ENCODE results near the gene CDH23.
A peak's percentile ranks its signal among the peaks of the same experiment; 100 is the strongest.

The CDH23 gene

DNA sequence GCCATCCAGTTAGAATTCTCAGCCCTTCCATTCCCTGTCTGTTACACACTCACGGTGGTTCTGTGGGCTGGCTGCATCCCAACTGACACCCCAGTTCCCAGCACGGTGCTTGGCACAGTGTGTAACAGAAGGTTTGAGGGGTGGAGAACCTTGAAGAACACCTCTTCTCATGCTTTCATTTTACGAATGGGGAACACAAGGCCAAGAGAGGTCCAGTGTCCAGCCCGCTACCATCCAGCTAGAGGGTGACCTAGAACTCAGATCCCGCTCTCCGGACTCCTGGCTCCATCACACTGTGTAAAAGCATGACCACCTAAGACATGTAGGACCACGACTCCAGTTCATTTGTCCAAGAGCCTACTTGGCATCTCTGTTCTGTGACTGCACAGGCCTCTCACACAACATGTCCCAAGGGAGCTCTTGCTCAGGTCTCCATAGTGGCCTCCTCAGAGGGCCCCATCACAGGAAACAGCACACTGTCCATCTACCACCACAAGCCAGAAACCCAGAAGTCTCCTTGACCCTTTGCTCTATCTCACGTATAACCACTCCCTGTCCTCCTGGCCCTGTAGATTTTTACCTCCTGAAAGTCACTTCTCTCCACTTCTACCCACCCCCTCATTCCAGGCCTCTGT, 2.8 kb upstream of the CDH23 start:
- no peak for DNase-seq

DNA sequence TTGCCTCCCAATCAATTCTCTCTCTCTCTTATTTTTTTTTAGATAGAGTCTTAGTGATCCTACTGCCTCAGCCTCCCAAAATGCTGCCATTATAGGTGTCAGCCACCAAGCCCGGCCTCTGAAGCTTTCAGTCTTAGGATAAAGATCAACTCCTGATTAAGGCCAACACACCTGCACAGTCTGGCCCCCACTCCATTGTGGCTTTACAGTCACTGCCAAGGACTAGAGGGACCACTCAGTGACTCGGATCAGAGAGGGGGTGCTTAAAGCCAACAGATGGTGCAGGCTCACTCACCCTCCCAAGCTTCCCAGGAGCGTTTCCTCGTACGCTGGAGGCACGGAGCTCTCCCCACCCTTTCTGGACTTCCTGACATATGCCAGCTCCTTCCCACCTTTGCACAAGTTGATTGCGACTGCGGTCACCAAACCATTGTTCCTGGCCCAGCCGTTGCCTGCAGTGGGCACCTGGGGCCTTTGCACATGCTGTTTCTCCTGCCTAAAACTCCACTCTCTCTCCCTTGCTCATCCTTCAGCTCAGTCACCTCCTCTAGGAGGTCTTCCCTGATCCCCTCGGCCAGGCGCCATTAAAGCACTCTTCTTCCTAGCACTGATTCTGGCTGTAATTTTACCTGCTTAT, 1.7 kb upstream of the CDH23 start:
- DNase-seq, result no peak

DNA sequence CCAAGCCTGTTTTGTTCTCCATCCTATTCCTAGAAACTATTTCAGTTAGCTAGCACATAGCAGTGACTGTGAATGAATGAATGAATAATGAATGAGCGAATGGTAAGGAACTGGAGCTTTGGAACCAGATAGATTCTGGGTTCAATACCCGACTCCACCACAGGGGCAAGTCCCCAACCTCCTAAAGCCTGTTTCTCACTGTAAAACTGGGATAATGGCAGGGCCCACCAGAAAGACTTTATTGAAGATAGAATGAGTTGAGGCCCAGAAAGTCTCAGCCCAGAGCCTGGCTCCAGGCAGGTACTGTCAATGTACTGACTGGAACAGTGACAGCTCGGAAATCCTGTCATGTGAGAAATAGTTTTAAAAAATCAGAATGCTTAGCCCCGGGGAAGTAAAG, 1.1 kb upstream of the CDH23 start:
- no peak for DNase-seq

DNA sequence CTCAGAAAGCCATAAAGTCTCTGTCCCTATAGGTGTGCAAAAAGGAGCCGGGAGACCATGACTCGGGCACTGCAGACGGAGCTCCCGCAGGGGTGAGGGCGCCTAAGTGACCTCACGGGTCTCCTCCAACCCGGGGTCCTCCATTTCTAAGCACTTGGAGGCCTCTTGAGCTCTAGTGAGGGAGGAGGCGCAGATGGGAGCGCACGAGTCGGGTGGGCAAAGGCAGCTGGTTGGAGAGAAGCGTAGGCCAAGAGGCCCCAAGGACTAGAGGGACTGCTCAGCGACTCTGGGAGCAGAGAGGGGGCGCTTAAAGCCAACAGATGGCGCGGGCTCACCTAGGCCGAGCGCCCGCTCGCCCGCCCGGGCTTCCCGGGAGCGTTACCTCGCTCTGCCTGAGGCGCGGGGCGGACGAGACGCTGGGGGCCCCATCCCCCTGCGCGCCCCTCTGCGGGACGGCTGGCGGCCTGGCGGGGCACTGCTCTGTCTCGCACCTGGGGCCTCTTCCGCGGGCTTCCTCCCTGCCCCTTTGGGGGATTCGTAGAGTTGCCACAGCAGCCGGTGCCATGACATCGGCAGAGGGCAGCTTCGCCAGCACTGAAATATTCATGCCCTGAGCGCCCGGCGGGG, 523 bp upstream of the CDH23 start:
- DNase-seq, result peak; percentile 15

DNA sequence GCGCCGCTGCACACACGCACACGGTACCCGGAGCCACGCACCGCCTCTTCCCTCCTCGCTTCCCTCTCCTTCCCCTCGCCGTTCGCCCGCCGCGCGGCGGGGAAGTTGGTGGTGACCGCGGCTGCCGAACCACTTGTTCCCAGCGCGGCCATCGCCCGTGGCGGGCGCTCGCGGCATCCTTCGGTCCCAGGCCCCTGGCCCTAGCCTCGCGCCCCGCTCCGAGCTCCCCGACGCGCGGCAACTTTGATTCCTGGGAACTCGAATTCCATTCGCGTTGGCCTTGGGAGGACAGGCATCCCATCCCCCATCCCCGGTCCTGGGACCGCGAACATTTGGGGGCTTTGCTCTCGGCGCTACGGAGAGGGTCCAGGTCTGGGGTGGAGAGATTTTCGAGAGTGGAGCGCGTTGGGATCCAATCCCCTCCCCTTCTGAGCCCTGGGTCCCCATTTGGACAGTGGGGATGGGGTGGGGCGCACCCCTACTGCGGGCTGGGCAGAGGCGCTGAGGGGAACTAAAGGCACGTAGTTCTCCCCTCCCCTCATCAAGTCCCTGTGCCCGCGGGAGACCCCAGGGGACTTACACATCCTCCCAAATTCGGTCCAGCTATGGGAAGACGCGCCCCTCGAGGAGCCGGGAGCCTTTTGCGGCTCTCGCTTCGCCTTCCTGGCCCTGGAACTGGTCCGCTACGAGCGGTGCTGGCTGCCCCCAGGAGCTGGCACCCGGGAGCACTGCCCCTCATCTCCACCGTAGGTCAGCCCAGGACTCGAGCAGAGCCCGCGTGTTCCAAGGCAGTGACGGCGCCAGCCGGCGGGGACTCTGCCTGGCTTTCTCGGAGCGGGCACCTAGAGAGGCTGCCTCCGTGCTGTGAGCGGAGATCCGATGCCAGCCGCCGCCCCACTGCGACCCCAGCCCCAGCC, 834 bp downstream of the CDH23 start:
- DNase-seq, result no peak

DNA sequence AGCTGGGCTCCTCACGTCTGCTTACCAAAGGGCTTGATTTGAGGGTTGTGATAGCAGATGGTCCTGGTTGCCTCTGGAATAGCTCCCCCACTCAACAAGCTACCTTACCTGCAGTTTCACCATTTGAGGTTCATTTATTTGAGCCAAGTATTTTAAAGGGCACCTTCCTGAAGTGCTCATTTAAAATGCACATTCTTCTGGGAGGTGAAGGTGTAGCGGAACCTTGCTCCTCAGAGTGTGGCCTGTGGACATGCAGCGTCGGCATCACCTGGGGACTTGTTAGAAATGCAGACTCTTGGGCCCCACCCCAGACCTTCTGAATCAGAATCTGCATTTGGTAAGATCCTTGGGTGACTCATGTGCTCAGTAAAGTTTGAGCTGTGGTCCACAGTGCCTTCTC, 2.3 kb downstream of the CDH23 start:
- DNase-seq, result no peak

DNA sequence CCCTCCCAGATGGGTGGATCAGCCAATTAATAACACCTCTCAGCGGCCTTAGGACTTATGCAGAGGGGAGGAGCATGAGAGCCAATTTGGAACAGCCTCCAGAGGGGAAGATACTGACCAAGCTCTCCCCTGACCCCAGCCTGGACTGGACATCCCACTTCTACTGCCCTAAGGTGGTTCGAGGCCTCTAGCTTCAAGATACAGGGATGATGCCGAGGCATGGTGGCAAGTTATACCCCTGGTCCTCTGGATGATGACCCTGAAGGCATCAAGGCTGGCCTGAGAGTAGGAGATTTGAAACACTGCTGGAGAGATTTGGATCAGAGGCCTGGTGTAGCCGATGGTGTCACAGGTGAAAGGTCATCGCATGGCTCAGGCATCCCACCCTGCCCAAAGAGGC, 3.2 kb downstream of the CDH23 start:
- DNase-seq, result no peak

DNA sequence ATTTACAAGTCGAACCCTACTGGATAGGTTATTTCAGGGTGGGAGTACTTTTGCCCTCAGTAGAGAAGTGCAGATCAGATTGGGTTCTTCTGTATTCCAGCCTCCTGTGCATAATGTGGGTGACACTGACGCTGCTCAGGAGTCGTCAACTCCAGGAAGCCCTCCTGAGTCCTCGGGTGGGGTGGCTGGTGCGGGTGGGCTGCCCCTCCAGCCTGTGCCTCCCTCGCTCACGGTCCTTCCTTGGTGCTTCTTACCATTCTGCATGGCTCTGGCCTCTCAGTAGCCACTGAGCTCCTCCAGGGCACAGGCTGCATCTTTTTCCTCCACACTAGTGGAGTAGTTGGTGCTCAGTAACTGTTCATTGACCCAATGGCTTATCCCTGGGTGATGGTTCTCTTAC, 4.3 kb downstream of the CDH23 start:
- no peak for DNase-seq

DNA sequence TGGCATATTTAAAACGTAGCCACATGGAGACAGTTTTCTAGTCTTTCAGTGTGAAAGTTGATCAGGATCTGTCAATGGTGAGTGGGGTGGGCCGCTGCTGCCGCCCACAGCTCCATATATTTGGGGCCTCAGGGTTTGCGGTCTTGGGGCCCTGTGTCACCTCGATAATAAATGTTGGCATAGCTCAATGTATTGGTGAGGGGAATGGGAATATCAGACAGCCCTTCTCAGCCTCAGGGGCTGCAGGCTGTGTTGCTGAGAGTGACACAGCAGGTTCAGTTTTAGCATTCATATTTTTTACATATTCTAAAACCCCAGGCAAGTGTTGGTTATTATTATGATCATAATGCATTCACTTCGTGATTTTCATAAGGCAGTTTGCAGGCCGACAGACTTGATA, 5.3 kb downstream of the CDH23 start:
- DNase-seq, result no peak

DNA sequence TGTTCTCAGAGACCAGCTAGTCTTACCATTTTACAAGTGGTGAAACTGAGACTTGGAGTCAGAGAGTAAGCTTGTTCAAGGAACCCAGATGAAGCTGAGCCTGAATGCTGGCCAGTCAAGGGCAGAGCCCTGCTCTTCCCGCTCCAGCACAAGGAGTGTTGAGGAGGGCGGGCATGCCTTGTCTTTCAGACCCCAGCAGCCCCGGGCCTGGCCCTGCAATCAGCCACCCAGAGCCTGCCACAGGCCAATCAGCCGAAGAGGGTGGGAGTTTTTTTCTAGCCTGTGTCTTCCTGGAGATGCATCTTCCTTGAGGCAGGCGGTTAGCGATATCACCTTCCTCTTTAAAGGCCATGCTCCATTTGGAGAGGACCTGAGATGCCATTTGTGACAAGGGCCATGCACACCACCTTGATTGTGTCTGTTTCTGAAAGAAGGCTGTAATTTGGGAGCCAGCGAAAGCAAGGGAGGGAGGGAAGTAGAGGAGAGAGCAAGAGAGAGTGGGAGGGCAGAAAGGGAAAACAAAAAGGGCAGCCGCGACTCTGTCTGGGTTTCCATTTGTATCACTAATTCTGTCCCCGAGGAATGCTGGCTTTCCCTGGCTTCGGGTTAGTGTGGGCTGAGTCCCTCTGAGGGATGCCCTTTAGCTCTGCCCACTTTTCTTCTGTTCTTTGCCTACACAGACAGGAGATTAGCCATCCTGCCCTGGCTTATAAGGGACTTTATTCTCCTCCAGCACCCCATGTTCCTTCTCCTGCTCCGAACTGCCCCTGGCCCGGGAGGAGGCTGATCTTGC, 8.0 kb downstream of the CDH23 start:
- DNase-seq, result no peak

DNA sequence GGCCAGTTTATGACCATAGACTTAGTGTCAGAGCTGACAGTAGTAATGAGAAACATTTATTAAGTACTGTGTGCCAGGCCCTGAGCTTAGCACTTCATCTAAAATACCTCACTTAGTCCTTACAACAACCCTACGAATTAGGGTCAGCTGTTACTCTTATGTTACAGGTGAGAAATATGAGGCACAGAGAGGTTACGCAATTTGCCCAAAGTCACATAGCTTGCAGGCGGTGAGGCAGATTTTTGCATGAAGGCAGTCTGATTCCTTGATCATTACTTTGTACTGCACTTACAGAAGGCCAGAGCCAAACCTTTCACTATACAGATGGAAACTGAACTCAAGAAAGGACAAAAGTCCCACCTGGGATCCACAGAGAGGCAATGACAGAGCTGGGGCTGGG, 10.2 kb downstream of the CDH23 start:
- DNase-seq, result no peak

DNA sequence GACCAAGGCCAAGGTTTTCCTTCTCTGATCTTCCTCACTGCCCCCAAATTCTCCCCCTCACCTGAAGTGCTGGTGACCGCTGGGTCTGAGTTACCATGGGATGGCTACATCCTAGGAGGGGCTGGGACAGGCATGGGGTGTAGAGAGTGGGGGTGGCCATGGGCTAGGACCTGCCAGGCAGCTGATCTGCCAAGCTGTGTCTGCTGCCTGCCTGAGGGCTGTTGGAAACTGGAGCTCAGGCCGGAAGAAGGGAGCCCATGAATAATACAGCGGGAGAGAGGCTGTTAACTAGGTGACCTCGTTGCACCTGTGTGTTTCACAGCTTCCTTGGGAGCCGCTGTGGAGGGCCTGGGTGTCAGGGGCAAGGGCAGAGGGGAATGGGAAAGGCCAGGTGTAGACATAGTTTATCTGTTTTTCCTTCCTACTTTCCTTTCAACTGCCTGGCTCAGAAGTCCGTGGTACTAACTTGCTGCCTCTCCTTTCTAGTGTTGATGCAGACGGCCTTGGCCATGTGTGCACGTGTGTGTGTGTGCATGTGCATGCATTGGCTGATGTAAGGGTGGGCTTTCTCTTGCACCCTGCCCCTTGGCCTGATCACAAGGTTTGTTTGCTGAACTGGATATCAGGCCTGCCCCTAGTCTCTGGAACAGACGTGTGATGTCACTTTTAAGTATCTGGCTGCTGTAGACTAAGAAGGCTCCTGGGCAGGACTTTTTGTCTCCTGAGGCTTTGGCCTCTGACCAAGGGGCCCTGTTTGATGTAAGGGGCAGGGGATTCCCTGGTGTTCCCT, 11.9 kb downstream of the CDH23 start:
- DNase-seq, result no peak

DNA sequence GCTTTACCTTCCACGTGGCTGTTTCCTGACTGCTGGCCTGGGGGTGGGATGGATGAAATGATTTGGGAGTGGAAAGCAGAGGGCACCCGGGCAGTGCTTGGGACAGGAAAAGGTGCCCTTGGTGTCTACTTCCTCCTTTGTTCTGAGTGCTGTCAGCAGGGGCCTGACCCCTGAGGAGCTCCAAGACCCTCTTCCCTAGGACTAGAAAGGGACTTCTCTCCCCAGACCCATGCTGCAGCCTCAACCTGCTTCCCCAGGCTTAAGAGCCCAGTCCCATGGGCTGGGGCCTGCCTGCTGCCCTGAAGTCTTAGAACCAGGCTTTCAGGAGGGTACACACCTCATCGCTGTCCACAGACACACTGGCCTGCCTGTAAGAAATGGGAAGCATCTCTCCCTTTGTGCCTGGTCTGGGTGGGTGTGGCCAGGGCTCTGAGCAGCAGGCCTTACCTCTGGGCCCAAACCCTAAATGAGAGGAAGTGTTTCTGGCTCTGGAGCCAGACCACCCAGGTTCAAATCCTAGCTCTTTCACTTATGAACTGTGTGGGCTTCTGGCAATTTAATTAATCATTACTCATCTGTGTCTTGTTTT, 12.9 kb downstream of the CDH23 start:
- DNase-seq, result no peak

DNA sequence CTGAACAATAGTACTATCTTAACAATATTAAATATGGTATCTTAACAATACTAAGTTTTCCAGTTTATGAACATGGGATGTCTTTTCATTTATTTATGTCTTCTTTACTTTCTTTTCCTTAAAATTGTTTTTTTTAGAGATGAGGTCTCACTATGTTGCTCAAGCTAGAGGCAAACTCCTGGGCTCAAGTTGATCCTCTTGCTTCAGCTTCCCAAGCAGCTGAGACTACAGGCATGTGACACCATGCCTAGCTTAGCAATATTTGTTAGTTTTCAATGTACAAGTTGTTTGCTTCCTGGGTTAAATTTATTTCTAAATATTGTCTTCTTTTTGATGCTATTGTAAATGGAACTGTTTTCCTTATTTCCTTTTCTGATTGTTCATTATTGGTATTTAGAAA, 16.9 kb downstream of the CDH23 start:
- no peak for DNase-seq

DNA sequence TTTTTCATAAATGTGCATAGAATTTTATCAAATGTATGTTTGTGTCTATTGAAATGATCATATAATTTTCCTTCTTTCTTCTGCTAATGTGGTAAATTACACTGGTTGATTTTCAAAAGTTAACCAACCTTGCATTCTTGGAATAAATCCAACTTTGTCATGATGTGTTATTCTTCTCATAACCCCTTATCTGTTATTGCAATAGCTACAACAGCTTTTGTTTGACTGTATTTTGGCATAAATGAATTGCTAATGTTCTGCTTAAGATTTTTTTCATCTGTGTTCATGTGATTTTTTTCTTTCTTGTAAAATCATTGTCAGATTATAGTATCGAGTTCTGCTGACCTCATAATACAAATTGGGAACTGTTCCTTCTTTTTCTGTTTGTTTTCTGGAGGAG, 17.6 kb downstream of the CDH23 start:
- no peak for DNase-seq

DNA sequence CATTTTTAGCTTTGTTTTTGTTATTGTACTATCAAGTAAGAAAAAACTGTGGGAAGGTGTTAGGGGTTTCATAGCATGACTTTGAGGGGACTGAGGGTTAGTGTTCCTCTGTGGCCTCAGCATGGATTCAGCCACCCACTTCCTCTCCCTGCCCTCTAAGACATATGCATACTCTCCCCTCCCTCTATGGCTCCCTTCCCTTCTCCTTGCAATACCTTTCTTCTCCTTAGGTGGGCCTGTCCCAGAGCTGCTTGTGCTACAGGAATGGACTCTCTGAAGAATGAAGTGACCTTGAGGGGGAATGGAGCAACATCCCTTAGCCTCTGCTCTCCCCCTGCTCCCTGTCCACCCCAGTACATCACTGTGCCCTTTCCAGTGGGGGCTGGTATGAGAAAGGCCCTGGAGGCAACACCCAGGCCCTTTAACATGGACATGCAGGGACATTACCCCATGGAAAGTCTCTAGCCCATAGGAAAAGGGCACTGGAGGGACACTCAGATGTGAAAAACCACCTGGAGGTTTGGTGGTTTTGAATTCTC, 22.4 kb downstream of the CDH23 start:
- no peak for DNase-seq

DNA sequence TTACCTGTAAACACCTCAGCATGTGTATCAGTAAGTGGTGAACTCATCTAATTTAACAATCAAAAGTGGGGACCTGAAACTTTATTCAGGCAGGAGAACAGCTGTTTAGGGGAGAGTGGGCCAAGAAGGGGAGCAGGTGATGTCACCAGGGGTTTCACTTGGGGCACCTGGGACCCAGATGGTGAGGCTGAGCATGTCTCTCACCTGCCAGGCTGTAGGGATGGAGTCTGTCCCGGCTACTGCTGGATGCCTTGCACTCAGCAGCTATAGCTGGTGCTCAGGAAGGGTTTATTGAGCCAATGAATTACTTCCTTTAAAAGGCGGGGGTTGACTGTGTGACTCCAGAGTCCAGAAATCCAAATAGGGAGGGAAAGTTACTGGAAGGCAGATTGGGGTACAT, 23.0 kb downstream of the CDH23 start:
- DNase-seq, result no peak

DNA sequence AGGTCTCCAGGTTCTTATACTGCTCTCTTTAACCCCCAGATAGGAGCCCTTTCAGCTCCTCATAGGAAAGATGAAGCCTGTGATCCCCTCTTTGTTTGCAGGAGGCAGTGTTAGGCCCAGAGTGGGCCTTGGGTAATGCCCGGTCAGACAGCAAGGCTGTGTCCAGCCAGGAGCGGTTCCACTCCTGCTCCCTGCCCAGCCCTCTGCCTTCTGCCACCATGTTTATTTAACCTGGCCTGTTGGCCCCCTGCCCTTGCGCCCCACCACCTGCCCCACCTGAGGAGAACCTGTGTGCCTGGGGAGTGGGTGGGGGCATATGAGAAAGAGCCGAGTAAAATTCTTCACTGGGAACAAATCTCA, 24.3 kb downstream of the CDH23 start:
- no peak for DNase-seq

DNA sequence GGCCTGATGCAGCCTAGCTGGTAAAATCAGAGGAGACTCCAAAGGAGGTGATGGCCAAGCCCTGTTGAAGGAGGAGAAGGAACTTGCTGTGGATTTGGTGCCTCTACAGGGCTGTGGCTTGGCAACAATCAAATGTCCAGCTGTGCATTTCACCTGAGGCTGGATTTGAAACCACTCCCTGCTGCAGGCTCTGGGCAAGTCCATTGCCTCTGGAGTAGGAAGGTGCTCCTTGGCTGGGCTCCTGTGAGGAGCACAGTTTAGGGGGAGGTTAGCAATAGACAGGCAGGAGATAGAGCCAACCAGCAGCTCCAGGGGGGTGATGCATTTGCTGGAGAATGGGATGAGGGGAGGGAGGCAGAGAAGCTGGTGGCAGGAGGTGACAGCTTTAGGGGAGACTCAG, 26.5 kb downstream of the CDH23 start:
- no peak for DNase-seq

DNA sequence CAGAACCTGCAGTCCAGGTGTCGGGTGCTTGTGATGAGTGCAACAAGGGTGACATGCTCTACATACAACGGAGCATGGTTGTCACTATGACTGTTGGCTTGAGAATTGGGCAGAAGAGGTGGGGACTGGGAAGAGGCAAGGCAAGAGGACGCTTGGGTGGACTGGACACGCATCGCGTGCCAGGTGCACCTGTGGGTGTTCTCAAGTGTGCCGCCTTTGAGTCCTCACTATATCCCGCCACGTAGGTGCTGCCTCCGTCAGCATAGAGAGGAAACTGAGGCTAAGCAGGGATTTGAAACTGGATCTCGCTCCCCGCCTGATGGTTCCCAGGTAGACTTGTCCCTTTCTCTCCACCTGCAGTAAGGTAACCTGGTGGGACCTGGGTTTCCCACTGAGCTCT, 27.2 kb downstream of the CDH23 start:
- no peak for DNase-seq

DNA sequence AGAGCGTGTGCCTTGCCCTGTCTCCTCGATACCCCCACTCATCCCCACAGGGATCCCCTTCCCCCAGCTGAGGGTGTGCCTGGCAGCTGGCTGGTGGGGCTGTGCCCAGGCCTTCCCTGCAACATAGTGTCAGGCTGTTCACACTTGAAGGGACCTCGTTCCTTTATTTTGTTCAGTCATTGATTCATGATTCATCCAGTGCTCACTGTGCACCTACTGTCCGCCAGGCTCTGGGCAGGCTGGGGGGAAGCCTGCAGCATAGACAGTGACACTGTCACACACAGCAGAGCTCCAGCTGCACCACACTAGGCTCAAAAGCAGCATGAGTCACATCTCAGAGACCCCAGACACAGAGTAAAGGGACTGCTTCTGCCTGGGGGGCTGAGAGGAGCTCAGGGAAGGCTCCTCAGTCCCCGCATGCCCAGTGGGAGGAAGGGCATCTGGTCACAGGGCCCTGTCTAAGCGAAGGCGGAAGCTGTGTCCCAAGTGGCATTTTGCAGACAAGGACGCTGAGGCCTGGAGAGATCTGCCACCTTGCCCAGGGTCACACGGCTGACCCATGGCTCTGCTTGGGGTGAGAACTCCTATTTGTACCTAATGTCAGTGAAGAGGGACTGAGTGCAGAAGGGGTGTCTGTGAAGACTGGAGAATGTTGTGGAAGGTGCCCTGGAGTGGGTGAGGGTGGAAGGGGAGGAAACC, 27.9 kb downstream of the CDH23 start:
- no peak for DNase-seq

Measured in activated CD4-positive, alpha-beta T cell treated with anti-CD3 and anti-CD28 coated beads for 1 hour (primary cell).